ENCODE results near the gene GPHN.

Gene GPHN

DNA sequence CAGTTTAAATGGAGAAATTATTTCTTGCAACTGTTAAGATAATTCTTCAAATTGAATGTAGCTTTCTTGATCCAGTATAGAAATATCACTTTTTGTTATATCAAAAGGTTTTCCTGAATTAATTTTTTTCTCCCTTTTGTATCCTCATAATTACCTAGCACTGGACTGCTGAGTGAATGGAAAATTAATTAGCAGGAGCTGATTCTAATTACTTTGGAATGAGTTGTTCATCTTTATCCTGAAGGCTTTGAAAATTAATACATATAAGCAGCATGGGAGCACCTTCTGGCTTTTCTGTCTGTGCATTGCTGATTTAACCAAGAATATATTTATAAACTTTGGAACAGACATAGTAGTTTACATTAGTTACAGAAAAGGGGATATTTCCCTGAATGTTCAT, 373.6 kb downstream of the GPHN start:
- TF ChIP-seq, protein P1, sequence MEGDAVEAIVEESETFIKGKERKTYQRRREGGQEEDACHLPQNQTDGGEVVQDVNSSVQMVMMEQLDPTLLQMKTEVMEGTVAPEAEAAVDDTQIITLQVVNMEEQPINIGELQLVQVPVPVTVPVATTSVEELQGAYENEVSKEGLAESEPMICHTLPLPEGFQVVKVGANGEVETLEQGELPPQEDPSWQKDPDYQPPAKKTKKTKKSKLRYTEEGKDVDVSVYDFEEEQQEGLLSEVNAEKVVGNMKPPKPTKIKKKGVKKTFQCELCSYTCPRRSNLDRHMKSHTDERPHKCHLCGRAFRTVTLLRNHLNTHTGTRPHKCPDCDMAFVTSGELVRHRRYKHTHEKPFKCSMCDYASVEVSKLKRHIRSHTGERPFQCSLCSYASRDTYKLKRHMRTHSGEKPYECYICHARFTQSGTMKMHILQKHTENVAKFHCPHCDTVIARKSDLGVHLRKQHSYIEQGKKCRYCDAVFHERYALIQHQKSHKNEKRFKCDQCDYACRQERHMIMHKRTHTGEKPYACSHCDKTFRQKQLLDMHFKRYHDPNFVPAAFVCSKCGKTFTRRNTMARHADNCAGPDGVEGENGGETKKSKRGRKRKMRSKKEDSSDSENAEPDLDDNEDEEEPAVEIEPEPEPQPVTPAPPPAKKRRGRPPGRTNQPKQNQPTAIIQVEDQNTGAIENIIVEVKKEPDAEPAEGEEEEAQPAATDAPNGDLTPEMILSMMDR (IDR thresholded peaks at IDR 0.05; ENCODE audit: insufficient read depth, low read depth, low read length, missing control alignments): no peak
- DNase-seq (ENCODE audit: low read depth): no peak
- H3K4me3 ChIP-seq (ENCODE audit: low read depth, low read length): no peak overlapping the region

GRCh38 chr14:66884149-66884548, 376.2 kb downstream of the GPHN start:
- DNase-seq (ENCODE audit: low read depth): no peak
- H3K4me3 ChIP-seq (ENCODE audit: low read depth, low read length): no peak overlapping the region
- TF ChIP-seq, protein P1 (IDR thresholded peaks at IDR 0.05; ENCODE audit: insufficient read depth, low read depth, low read length, missing control alignments): no peak

- no peak for DNase-seq (ENCODE audit: low read depth)
- no peak overlapping the region for H3K4me3 ChIP-seq (ENCODE audit: low read depth, low read length)
- TF ChIP-seq, protein P1 (IDR thresholded peaks at IDR 0.05; ENCODE audit: insufficient read depth, low read depth, low read length, missing control alignments): no peak
These were observed 392.8 kb downstream of the GPHN start for GRCh38 chr14:66900719-66901118.

DNA sequence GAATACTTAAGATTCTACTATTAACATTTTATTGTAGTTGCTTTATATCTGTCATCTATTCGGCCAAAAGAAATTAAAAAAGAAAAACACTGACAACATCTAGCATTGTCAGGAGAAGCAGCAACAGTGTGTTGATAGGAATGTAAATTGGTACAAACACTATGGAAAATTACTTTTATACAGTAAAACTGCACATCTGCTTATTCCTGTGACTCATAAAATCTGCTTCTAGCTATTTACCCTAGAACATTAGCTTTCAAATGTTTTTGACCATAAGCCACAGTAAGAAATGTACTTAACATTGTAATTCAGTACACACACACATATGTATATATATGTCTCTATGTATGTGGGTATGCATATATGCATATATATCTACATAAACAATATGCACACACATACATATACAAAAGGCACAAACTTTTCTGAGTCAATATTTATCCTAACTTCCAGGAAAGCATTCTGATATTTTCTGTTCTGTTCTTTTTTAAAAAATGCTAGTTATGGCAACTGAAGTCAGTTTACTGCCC, 402.4 kb downstream of the GPHN start:
- TF ChIP-seq, protein P1 (IDR thresholded peaks at IDR 0.05; ENCODE audit: insufficient read depth, low read depth, low read length, missing control alignments): no peak
- H3K4me3 ChIP-seq (ENCODE audit: low read depth, low read length): no peak overlapping the region
- no peak for DNase-seq (ENCODE audit: low read depth)

GRCh38 chr14:66916421-66916820, 408.5 kb downstream of the GPHN start:
- no peak overlapping the region for H3K4me3 ChIP-seq (ENCODE audit: low read depth, low read length)
- TF ChIP-seq, protein P1 (IDR thresholded peaks at IDR 0.05; ENCODE audit: insufficient read depth, low read depth, low read length, missing control alignments): no peak
- DNase-seq (ENCODE audit: low read depth): no peak

DNA sequence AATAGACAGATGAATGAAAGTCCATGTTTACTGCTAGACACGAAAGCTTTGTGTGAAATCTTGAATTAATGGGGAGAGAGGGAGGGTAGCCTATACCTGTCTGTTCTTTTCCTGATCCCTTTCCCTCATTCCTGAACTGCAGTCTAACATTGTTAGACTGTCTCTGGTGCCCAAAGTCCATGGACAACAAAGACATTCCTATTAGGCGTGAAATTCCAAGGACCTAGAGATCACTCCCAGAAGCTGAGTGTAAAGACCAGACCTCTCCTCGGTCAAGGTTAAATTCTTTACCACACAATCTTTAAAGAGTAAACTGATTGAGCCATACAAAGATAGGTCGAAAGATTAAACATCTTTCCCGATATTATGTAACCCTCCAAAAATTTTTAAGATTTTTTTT, 410.6 kb downstream of the GPHN start:
- TF ChIP-seq, protein P1 (IDR thresholded peaks at IDR 0.05; ENCODE audit: insufficient read depth, low read depth, low read length, missing control alignments): no peak
- H3K4me3 ChIP-seq (ENCODE audit: low read depth, low read length): no peak overlapping the region
- DNase-seq (ENCODE audit: low read depth): no peak

- DNase-seq (ENCODE audit: low read depth): no peak
- no peak overlapping the region for H3K4me3 ChIP-seq (ENCODE audit: low read depth, low read length)
- TF ChIP-seq, protein P1 (IDR thresholded peaks at IDR 0.05; ENCODE audit: insufficient read depth, low read depth, low read length, missing control alignments): no peak
These were observed 412.2 kb downstream of the GPHN start for GRCh38 chr14:66920196-66920595.

Data from GM12865 (cell line).